ENCODE results near the gene CPE.
"Not testable (repeated sequence)": the region's sequence is repeated elsewhere in the genome, so short reads cannot be mapped to it uniquely, and the experiment has no call there.

CPE gene

DNA sequence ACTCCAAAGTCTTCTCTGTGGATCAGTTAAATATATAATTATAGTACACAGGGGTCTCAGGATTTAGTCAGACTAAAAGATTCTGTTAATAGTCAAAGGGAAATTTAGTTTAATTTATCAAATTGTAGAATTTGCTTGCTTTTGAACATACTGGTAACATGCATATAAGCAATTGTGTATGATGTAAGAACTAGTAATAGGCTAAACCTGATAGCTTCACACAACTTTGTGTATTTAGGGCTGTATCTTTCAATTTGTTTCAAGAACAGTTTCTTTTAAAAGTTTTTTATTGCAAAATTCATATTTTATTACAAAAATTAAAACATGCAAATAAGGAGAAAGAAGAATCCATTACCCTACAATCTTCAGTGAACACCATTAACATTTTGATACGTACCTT, 99.5 kb downstream of the CPE start:
- H3K27ac ChIP-seq: no peak overlapping the region
- TF ChIP-seq, protein P1, sequence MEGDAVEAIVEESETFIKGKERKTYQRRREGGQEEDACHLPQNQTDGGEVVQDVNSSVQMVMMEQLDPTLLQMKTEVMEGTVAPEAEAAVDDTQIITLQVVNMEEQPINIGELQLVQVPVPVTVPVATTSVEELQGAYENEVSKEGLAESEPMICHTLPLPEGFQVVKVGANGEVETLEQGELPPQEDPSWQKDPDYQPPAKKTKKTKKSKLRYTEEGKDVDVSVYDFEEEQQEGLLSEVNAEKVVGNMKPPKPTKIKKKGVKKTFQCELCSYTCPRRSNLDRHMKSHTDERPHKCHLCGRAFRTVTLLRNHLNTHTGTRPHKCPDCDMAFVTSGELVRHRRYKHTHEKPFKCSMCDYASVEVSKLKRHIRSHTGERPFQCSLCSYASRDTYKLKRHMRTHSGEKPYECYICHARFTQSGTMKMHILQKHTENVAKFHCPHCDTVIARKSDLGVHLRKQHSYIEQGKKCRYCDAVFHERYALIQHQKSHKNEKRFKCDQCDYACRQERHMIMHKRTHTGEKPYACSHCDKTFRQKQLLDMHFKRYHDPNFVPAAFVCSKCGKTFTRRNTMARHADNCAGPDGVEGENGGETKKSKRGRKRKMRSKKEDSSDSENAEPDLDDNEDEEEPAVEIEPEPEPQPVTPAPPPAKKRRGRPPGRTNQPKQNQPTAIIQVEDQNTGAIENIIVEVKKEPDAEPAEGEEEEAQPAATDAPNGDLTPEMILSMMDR (IDR thresholded peaks at IDR 0.05): no peak
- TF ChIP-seq ZFX (IDR thresholded peaks at IDR 0.05; ENCODE audit: borderline replicate concordance): no peak

DNA sequence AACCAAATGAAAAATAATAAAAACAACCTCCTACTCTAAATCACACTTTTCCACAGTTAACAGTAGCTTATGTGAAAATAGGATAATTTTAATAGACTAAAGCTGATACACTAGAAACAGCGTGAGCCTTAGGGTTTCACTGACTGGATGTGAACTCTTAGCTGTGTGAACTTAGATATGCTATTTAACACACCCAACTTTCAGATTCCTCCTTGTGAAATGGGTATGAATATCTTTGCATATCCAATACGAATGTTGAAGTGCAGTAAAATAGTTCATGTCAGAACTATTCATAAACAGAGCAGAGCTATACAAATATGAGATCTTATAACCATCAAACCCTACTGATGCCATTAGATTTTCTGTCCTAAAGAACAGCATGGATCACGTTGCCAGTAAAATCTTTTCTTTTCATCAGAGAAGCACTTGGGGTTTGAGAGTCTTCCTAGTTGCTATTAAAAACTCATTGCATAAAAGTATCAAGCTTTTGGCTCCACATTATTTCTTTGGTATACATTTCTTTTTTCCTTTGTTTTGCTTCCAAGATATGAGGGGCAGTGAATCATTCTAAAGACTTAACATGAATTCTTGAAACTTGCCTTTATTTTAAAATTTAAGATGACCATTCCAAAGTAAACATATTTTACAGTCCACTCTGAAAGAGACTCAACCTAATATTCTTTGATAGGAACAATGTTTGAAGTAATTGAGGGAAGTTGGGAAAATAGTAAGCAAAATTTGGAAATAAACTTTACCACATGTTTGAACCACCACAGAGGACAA, 102.4 kb downstream of the CPE start:
- H3K27ac ChIP-seq: no peak overlapping the region
- TF ChIP-seq, protein P1 (IDR thresholded peaks at IDR 0.05): no peak
- TF ChIP-seq ZFX (IDR thresholded peaks at IDR 0.05; ENCODE audit: borderline replicate concordance): no peak

DNA sequence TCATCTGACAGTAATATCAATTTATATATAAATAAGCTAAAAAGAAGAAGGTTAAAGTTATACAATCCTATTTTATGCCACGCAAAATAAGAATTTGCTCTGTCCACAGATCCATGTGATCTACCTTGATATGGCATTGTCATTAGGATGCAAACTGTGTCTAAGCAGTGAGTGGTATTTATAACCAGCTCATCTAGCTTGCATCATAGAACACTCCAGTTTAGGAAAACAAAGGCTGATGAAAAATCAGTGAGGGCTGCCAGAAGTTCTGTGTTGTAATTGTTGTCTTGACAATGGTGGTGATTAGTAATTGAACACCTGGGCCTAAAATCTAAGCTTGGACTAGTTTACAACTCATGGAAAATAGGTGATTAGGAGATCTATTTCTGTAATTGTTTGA, 111.0 kb downstream of the CPE start:
- no peak overlapping the region for H3K27ac ChIP-seq
- TF ChIP-seq, protein P1 (IDR thresholded peaks at IDR 0.05): no peak
- TF ChIP-seq ZFX (IDR thresholded peaks at IDR 0.05; ENCODE audit: borderline replicate concordance): no peak

DNA sequence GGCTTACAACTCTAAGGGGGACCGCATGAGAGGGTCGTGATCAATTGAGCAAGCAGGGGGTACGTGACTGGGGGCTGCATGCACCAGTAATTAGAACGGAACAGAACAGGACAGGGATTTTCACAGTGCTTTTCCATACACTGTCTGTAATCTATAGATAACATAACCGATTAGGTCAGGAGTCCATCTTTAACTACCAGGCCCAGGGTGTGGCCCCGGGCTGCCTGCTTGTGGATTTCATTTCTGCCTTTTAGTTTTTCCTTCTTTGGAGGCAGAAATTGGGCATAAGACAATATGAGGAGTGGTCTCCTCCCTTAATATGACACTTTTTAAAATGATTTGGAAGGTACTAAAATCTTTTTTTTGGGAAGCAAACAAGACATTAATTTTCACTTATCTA, 113.8 kb downstream of the CPE start:
- not testable (repeated sequence) for H3K27ac ChIP-seq

DNA sequence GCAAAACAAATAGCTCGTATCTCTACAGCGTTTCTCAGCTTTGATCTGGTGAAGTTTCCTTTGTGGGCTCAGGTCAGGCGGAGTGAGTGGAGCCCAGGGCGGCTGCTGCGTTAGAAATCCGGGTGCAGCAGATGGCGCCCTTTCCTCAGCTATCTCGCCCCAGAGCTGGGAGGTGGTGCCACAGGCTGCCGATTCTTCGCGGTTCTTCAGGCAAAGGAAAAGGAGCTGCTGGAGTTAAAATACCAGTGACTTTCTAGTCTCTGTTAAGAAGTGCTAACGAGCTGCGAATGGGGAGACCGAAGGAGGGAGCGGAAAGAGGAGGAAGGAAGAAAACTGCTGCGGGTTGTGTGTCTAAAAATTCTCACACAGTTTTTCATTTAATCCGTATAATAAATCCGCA, 114.6 kb downstream of the CPE start:
- no peak overlapping the region for H3K27ac ChIP-seq
- no peak for TF ChIP-seq ZFX (IDR thresholded peaks at IDR 0.05; ENCODE audit: borderline replicate concordance)
- TF ChIP-seq, protein P1 (IDR thresholded peaks at IDR 0.05): peak; percentile 46

DNA sequence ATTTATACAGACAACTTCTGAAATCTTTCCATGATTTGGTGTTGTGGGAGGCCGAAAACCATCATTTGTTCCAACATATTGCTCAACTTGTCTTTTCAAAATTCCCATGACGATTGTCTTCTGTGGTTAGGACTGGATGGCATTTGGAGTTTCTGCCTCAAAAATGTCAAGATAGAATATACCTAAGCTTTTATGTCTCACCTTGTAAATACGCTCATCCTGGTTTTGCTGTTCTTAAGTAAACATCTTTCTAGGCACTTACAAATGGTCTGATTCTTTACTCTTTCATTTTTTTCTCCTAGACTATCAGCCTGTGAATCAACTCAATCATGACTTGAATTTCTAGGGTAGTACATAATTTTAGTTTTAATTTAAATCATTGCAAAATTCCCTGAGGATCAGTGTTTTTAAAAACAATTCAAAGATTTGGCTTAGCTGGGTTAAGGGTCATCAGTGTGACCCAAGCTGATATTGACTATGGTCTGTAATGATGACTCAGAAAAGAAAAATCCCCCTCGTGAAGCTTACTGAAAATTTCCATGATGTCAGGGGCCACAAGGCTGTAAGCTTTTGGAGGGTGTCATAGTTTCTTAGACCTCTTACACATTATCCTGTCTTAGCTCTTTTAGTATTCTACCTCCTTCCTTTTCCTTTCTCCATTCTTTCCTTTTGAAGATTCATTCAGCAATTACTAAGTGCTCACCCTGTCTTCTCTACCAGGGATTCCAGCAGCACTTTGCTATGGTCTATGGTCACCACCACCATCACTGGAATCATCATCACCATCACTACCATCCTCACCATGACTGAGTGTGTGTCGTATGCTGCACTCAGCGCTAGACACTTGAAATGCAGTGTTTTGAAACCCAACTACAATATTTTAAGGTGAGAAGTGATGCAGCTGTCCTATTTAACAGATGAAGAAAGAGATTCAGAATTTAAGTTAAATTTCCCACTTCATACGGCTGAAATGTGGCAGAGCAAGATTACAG, 124.4 kb downstream of the CPE start:
- H3K27ac ChIP-seq: no peak overlapping the region
- TF ChIP-seq, protein P1 (IDR thresholded peaks at IDR 0.05): no peak
- no peak for TF ChIP-seq ZFX (IDR thresholded peaks at IDR 0.05; ENCODE audit: borderline replicate concordance)

DNA sequence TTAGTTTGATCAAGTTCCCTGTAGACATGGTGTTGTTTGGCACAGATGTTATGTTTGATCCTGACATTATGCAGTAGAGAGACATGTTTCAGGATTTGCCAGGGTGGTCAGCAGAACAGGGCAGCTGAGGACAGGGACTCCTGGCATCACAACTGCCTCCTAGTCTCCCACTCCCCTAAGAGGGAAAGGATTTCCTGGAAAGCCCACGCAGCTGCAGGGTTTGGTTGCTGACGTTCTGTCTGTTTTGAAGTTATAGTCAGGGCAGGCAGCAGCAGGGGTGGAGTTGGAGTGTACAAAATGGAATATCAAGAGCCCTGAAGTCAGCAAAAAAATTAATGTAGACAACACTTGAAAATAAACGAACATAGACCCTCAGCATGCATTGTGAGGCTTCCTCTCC, 125.4 kb downstream of the CPE start:
- no peak overlapping the region for H3K27ac ChIP-seq
- TF ChIP-seq, protein P1 (IDR thresholded peaks at IDR 0.05): no peak
- TF ChIP-seq ZFX (IDR thresholded peaks at IDR 0.05; ENCODE audit: borderline replicate concordance): no peak

Measured in 22Rv1 (cell line).